H1 (cell line): ENCODE results near the gene MFAP5. TPM values are rescaled to one million over a fixed set of nuclear protein-coding genes. Genes with fewer than 3 reads are reported as not detected.

Source experiments
- BACH1 ChIP-seq: IDR thresholded peaks from 2 replicates; pipeline ENCODE4 v1.6.1; 2012; ENCODE audit warnings: low read length, improper control_type of control experiment
- EGR1 ChIP-seq: IDR thresholded peaks from 2 replicates; pipeline ENCODE4 v1.6.1; 2011; ENCODE audit warnings: low read depth, low read length, borderline replicate concordance
- FOSL1 ChIP-seq: IDR thresholded peaks from 2 replicates; pipeline ENCODE4 v1.6.1; 2011; ENCODE audit warnings: mild to moderate bottlenecking, low read depth, low read length, moderate library complexity; ENCODE audit not compliant: insufficient read depth
- RBBP5 ChIP-seq: IDR thresholded peaks from 2 replicates; pipeline ENCODE4 v1.7.1; 2012; ENCODE audit warnings: low read depth, mild to moderate bottlenecking, inconsistent platforms, low read length, moderate library complexity, borderline replicate concordance
- SIX5 ChIP-seq: IDR thresholded peaks from 2 replicates; pipeline ENCODE4 v1.6.1; 2011; ENCODE audit warnings: mild to moderate bottlenecking, low read depth, low read length
- YY1 ChIP-seq: IDR thresholded peaks from 2 replicates; pipeline ENCODE4 v1.6.1; 2011; ENCODE audit warnings: low read depth, mild to moderate bottlenecking, low read length
- ZNF274 ChIP-seq: IDR thresholded peaks from 2 replicates; pipeline ENCODE4 v1.7.0; 2012; ENCODE audit warnings: low read length, borderline replicate concordance; ENCODE audit errors: extremely low read depth
- polyA plus RNA-seq, 7 experiments: library from polyadenylated mRNA; depleted of rRNA in 3 of 7; stranded (reverse) in 5 of 7; unstranded in 2 of 7; fragments of >200 nt in 5 of 7; fragments of 200-250 nt in 2 of 7; gene quantifications; 1 replicate in 5 of 7; 2 replicates in 1 of 7; 4 replicates in 1 of 7; pipeline versions ENCODE4 v1.2.1 to v1.2.3, GENCODE V29; 2011 to 2013; ENCODE audit warnings: missing spikeins in 2 of 7, mixed read lengths in 2 of 7
- total RNA-seq: library from RNA; stranded (reverse); fragmentation: NEBNext Ultra II Directional; extraction: Animal tissue kit (Norgen Biotek cat#: 25700); gene quantifications from 2 replicates; pipeline ENCODE4 v1.2.1, GENCODE V29; 2021
- TF ChIP-seq, protein P1 (sequence below): fragments of 300-600 bp; sonication (generic); IDR thresholded peaks from 2 replicates; pipeline ENCODE4 v1.7.1; 2012; ENCODE audit warnings: low read length, moderate library complexity, mild to moderate bottlenecking, inconsistent platforms; ENCODE audit not compliant: insufficient replicate concordance

Gene MFAP5
- total and polyA plus RNA-seq, 2 of the 8 experiments (the other 6 are each of a cell fraction or from before 2014, with no cell fraction given), result 0.60 to 0.86 TPM

- TF ChIP-seq, protein P1, sequence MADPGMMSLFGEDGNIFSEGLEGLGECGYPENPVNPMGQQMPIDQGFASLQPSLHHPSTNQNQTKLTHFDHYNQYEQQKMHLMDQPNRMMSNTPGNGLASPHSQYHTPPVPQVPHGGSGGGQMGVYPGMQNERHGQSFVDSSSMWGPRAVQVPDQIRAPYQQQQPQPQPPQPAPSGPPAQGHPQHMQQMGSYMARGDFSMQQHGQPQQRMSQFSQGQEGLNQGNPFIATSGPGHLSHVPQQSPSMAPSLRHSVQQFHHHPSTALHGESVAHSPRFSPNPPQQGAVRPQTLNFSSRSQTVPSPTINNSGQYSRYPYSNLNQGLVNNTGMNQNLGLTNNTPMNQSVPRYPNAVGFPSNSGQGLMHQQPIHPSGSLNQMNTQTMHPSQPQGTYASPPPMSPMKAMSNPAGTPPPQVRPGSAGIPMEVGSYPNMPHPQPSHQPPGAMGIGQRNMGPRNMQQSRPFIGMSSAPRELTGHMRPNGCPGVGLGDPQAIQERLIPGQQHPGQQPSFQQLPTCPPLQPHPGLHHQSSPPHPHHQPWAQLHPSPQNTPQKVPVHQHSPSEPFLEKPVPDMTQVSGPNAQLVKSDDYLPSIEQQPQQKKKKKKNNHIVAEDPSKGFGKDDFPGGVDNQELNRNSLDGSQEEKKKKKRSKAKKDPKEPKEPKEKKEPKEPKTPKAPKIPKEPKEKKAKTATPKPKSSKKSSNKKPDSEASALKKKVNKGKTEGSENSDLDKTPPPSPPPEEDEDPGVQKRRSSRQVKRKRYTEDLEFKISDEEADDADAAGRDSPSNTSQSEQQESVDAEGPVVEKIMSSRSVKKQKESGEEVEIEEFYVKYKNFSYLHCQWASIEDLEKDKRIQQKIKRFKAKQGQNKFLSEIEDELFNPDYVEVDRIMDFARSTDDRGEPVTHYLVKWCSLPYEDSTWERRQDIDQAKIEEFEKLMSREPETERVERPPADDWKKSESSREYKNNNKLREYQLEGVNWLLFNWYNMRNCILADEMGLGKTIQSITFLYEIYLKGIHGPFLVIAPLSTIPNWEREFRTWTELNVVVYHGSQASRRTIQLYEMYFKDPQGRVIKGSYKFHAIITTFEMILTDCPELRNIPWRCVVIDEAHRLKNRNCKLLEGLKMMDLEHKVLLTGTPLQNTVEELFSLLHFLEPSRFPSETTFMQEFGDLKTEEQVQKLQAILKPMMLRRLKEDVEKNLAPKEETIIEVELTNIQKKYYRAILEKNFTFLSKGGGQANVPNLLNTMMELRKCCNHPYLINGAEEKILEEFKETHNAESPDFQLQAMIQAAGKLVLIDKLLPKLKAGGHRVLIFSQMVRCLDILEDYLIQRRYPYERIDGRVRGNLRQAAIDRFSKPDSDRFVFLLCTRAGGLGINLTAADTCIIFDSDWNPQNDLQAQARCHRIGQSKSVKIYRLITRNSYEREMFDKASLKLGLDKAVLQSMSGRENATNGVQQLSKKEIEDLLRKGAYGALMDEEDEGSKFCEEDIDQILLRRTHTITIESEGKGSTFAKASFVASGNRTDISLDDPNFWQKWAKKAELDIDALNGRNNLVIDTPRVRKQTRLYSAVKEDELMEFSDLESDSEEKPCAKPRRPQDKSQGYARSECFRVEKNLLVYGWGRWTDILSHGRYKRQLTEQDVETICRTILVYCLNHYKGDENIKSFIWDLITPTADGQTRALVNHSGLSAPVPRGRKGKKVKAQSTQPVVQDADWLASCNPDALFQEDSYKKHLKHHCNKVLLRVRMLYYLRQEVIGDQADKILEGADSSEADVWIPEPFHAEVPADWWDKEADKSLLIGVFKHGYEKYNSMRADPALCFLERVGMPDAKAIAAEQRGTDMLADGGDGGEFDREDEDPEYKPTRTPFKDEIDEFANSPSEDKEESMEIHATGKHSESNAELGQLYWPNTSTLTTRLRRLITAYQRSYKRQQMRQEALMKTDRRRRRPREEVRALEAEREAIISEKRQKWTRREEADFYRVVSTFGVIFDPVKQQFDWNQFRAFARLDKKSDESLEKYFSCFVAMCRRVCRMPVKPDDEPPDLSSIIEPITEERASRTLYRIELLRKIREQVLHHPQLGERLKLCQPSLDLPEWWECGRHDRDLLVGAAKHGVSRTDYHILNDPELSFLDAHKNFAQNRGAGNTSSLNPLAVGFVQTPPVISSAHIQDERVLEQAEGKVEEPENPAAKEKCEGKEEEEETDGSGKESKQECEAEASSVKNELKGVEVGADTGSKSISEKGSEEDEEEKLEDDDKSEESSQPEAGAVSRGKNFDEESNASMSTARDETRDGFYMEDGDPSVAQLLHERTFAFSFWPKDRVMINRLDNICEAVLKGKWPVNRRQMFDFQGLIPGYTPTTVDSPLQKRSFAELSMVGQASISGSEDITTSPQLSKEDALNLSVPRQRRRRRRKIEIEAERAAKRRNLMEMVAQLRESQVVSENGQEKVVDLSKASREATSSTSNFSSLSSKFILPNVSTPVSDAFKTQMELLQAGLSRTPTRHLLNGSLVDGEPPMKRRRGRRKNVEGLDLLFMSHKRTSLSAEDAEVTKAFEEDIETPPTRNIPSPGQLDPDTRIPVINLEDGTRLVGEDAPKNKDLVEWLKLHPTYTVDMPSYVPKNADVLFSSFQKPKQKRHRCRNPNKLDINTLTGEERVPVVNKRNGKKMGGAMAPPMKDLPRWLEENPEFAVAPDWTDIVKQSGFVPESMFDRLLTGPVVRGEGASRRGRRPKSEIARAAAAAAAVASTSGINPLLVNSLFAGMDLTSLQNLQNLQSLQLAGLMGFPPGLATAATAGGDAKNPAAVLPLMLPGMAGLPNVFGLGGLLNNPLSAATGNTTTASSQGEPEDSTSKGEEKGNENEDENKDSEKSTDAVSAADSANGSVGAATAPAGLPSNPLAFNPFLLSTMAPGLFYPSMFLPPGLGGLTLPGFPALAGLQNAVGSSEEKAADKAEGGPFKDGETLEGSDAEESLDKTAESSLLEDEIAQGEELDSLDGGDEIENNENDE, result no peak
- no peak for TF ChIP-seq RBBP5
- no peak for TF ChIP-seq FOSL1
- no peak for TF ChIP-seq BACH1
- TF ChIP-seq ZNF274, result no peak
- no peak for TF ChIP-seq SIX5
- TF ChIP-seq EGR1, result no peak
- TF ChIP-seq YY1, result no peak
These were observed 13.0 kb upstream of the MFAP5 start (continued) for GRCh38 chr12:8675591-8676036.
